A549 treated with dexamethasone at 1 μM for 4 hours (cell line): Measurements from ENCODE around the gene PRH2. TPM values are rescaled to one million over a fixed set of nuclear protein-coding genes. Genes with fewer than 3 reads are reported as not detected.

ENCODE experiments used
- total RNA-seq: library from RNA; stranded (reverse); fragments of 200-300 nt; extraction: Qiagen RNA extraction; gene quantifications from 5 replicates; pipeline ENCODE4 v1.2.3, GENCODE V29; 2022

The PRH2 gene
- 0.26 to 0.27 TPM in 2 of 5 replicates, not detected in the others for total RNA-seq

GRCh38 chr12:10928746-10929286 is at the start of gene PRH2:
TSS of gene PRH2 (plus strand) at chr12:10929236. CDS start at chr12:10929274, 38 bp downstream.

GRCh38 chr12:10884086-10884725 is 44.8 kb upstream of the PRH2 start, which contains the start of gene PRH1:
TSS of gene PRH1 (minus strand) at chr12:10884255. CDS start at chr12:10884217, 38 bp downstream.

GRCh38 chr12:10909462-10909861 is 19.6 kb upstream of the PRH2 start, which contains the start of gene TAS2R13:
TSS of gene TAS2R13 (minus strand) at chr12:10909562. CDS start at chr12:10909298, 264 bp downstream.

GRCh38 chr12:10939163-10939562 is 10.1 kb downstream of the PRH2 start, which contains the start of gene TAS2R14:
TSS of gene TAS2R14 (minus strand) at chr12:10939263. CDS start at chr12:10939207, 56 bp downstream.

Other genes with a start within 250 kb of the PRH2 start
- 248 to 287 TPM (median 273 TPM) in 5 replicates for gene YBX3, start 205.9 kb upstream of the PRH2 start, total RNA-seq
- not detected in 5 replicates for gene TAS2R7, start 126.6 kb upstream of the PRH2 start, total RNA-seq
- not detected in 5 replicates for gene TAS2R8, start 122.0 kb upstream of the PRH2 start, total RNA-seq
- gene TAS2R9, start 119.1 kb upstream of the PRH2 start, total RNA-seq, result not detected in 5 replicates
- 0.11 to 0.13 TPM in 2 of 5 replicates, not detected in the others for gene TAS2R10, start 102.9 kb upstream of the PRH2 start, total RNA-seq
- 1.1 to 3.9 TPM (median 3.0 TPM) in 5 replicates for gene PRR4, start 79.8 kb upstream of the PRH2 start, total RNA-seq
- gene PRH1, start 45.0 kb upstream of the PRH2 start, total RNA-seq, result 1.8 to 3.2 TPM (median 2.4 TPM) in 5 replicates
- not detected in 5 replicates for gene TAS2R13, start 19.7 kb upstream of the PRH2 start, total RNA-seq
- 0.28 to 0.62 TPM (median 0.55 TPM) in 5 replicates for gene TAS2R14, start 10.0 kb downstream of the PRH2 start, total RNA-seq
- gene TAS2R50, start 57.7 kb downstream of the PRH2 start, total RNA-seq, result not detected in 5 replicates
- gene TAS2R20, start 69.1 kb downstream of the PRH2 start, total RNA-seq, result 0.06 to 0.12 TPM (median 0.11 TPM) in 3 of 5 replicates, not detected in the others
- 0.09 to 0.15 TPM in 2 of 5 replicates, not detected in the others for gene TAS2R19, start 93.4 kb downstream of the PRH2 start, total RNA-seq
- 0.08 to 0.27 TPM (median 0.11 TPM) in 4 of 5 replicates, not detected in the other for gene TAS2R31, start 102.2 kb downstream of the PRH2 start, total RNA-seq
- not detected in 5 replicates for gene TAS2R46, start 133.1 kb downstream of the PRH2 start, total RNA-seq
- gene TAS2R43, start 163.1 kb downstream of the PRH2 start, total RNA-seq, result not detected in 5 replicates
- gene TAS2R30, start 205.4 kb downstream of the PRH2 start, total RNA-seq, result not detected in 5 replicates
- 8.2 to 8.7 TPM (median 8.2 TPM) in 5 replicates for gene SMIM10L1, start 242.0 kb downstream of the PRH2 start, total RNA-seq